ENCODE data around the gene CELF2.
A peak's percentile ranks its signal among the peaks of the same experiment; 100 is the strongest.

CELF2 gene

DNA sequence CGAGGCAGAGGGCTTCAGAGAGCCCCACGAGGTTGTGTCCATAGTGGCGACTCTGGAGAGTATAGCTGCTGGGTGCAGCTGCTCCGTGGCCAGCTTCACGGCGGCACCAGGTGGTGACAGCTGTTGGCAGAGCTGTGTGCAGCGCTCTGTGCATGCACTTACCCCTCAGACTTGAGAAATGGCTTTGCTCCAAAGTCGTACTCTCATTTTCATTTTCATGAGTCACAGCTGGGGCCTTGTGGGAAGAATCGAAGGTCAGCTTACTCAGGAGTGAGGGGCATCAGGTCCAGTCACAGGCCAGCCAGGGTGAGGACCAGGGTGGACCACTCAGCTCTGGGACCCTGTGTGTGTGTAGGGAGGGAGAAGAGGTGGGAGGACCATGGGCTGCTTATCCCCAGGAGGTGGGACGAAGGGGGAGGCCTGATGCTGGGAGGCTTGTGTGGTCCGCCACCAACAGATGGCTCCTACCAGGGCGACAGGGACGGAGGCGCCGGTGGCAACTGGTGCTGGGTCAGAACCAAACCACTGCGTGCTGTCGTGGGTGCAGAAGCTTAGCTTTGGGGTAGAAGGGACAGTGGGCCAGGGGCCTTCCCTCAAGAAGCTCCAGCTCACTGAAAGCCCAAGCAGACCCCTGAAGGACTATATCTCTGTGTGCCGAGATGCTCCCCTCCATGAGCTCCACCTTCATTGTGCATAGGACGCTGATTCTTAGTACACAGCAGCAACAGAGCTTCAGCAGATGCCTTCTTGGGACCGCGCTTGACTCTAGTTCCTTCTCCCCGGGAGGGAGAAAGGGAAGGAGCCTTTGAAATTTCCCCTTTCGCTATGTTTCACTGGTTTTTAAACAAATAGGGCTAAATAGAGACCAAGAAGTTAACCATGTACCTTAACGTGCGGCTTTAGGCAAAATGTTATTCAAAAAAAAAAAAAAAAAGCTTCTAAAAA, 225.0 kb downstream of the CELF2 start:
- Histone ChIP-seq H3K27me3 (ENCODE audit: insufficient read depth, low read length, poor library complexity) (no peaks in the 10 kb centered on the region), H3K4me1 (ENCODE audit: insufficient read depth, low read length) (peaks cover 11% of the 10 kb centered on the region; the same call in 1 of the 2 replicates), H3K79me2 (ENCODE audit: insufficient read depth, low read length) (peaks cover 79% of the 10 kb centered on the region), H3K4me2 (ENCODE audit: insufficient read depth, low read length) (no peak overlapping the region), H4K20me1 (ENCODE audit: insufficient read depth, low read length) (peaks cover 60% of the 10 kb centered on the region), H3K9ac (ENCODE audit: low read depth, low read length) (no peak overlapping the region), H3K9me3 (ENCODE audit: insufficient read depth, low read length, severe bottlenecking) (no peaks in the 10 kb centered on the region), H3K27ac (ENCODE audit: low read length) (peak overlapping the region; percentile 50), H3K36me3 (ENCODE audit: insufficient read depth, low read length) (peaks cover 11% of the 10 kb centered on the region), H3K4me3 (ENCODE audit: low read depth in 1 of 2, low read length in 2 of 2) (no peak overlapping the region), H2AFZ (ENCODE audit: low read depth, low read length) (no peak overlapping the region)
- TF ChIP-seq, protein P1, sequence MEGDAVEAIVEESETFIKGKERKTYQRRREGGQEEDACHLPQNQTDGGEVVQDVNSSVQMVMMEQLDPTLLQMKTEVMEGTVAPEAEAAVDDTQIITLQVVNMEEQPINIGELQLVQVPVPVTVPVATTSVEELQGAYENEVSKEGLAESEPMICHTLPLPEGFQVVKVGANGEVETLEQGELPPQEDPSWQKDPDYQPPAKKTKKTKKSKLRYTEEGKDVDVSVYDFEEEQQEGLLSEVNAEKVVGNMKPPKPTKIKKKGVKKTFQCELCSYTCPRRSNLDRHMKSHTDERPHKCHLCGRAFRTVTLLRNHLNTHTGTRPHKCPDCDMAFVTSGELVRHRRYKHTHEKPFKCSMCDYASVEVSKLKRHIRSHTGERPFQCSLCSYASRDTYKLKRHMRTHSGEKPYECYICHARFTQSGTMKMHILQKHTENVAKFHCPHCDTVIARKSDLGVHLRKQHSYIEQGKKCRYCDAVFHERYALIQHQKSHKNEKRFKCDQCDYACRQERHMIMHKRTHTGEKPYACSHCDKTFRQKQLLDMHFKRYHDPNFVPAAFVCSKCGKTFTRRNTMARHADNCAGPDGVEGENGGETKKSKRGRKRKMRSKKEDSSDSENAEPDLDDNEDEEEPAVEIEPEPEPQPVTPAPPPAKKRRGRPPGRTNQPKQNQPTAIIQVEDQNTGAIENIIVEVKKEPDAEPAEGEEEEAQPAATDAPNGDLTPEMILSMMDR (IDR thresholded peaks at IDR 0.05; ENCODE audit: borderline replicate concordance, extremely low read depth, low read length, poor library complexity, severe bottlenecking), result peak; percentile 22
- no peak for TF ChIP-seq EZH2 (IDR thresholded peaks at IDR 0.05; ENCODE audit: borderline replicate concordance, low read depth, low read length, severe bottlenecking)
- ATAC-seq (ENCODE audit: insufficient read depth, low read depth), result peak; percentile 79
- DNase-seq, result peak; percentile 37

DNA sequence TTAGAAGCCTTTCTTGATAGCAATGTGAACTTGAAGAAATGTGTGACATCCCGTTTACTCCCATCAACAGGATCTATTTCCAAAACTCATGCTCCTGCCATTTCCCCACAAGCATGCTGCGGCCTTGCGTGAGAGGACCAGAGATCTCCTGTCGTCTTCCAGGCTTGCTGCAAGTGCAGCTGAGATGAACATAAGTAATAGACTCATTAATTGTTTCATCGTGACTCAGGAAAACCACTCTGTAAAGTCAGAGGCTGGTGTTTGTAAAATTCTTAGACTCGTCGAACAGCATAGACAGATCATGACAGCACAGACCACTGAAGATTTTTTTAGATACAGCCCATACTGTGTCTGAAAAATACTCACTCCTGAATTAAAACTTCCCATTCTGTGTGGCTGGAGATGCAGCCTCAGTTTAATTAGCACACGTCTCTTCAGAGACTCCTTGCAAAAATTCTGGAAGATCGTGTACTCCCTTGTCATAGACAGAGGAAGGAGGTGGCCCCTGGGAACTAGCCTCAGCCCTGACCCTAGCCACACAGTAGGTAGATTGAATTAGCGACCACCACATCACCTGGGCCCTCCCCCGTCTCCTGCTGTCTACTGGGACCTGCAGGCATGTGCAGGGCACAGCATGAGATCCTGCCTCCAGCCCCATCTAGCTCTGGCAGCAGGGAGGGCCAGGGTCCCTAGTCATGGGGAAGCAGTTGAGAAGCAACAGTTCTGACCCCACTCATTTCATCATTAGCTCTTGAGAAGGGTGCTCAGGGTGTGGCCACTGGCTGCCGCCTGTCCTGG, 226.0 kb downstream of the CELF2 start:
- Histone ChIP-seq H3K27ac (ENCODE audit: low read length) (no peak overlapping the region), H3K9ac (ENCODE audit: low read depth, low read length) (no peak overlapping the region), H3K27me3 (ENCODE audit: insufficient read depth, low read length, poor library complexity) (no peaks in the 10 kb centered on the region), H3K4me2 (ENCODE audit: insufficient read depth, low read length) (no peak overlapping the region), H3K4me3 (ENCODE audit: low read depth in 1 of 2, low read length in 2 of 2) (no peak overlapping the region), H2AFZ (ENCODE audit: low read depth, low read length) (no peak overlapping the region), H3K9me3 (ENCODE audit: insufficient read depth, low read length, severe bottlenecking) (no peaks in the 10 kb centered on the region), H3K79me2 (ENCODE audit: insufficient read depth, low read length) (peaks cover 79% of the 10 kb centered on the region), H4K20me1 (ENCODE audit: insufficient read depth, low read length) (peaks cover 60% of the 10 kb centered on the region), H3K4me1 (ENCODE audit: insufficient read depth, low read length) (peaks cover 11% of the 10 kb centered on the region; the same call in 1 of the 2 replicates), H3K36me3 (ENCODE audit: insufficient read depth, low read length) (peaks cover 12% of the 10 kb centered on the region)
- TF ChIP-seq EZH2 (IDR thresholded peaks at IDR 0.05; ENCODE audit: borderline replicate concordance, low read depth, low read length, severe bottlenecking), result no peak
- TF ChIP-seq, protein P1 (IDR thresholded peaks at IDR 0.05; ENCODE audit: borderline replicate concordance, extremely low read depth, low read length, poor library complexity, severe bottlenecking), result no peak
- ATAC-seq (ENCODE audit: insufficient read depth, low read depth) (no peak), DNase-seq (no peak)

DNA sequence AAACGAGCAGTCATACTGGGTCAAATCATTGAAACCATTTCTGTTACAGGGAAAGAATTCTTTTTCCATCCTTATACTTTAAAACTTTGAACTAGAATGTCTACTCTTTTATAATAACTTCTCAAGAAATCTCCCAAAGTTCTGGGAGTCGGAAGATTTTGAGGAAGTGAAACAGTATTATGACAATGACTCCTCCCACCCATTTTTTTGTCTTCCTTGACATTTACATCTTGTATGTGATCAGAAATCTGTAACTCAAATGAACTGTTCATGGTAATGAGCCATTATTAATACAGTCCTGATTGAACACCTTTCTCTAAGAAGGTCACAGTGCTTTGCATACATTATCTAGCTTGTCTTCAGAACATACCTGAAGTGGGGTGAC, 227.4 kb downstream of the CELF2 start:
- peaks cover 60% of the 10 kb centered on the region for H4K20me1 ChIP-seq (ENCODE audit: insufficient read depth, low read length)
- H3K4me1 ChIP-seq (ENCODE audit: insufficient read depth, low read length), result peaks cover 11% of the 10 kb centered on the region; the same call in 1 of the 2 replicates

More for the DNA sequence above, 227.4 kb downstream of the CELF2 start:
- Histone ChIP-seq H3K27me3 (ENCODE audit: insufficient read depth, low read length, poor library complexity) (no peaks in the 10 kb centered on the region), H3K4me2 (ENCODE audit: insufficient read depth, low read length) (no peak overlapping the region), H3K27ac (ENCODE audit: low read length) (peak overlapping the region; percentile 35; the same call in 1 of the 2 replicates), H3K9ac (ENCODE audit: low read depth, low read length) (no peak overlapping the region), H2AFZ (ENCODE audit: low read depth, low read length) (no peak overlapping the region), H3K79me2 (ENCODE audit: insufficient read depth, low read length) (peaks cover 71% of the 10 kb centered on the region), H3K9me3 (ENCODE audit: insufficient read depth, low read length, severe bottlenecking) (no peaks in the 10 kb centered on the region), H3K36me3 (ENCODE audit: insufficient read depth, low read length) (peaks cover 26% of the 10 kb centered on the region), H3K4me3 (ENCODE audit: low read depth in 1 of 2, low read length in 2 of 2) (no peak overlapping the region)
- ATAC-seq (ENCODE audit: insufficient read depth, low read depth), result no peak
- TF ChIP-seq, protein P1 (IDR thresholded peaks at IDR 0.05; ENCODE audit: borderline replicate concordance, extremely low read depth, low read length, poor library complexity, severe bottlenecking), result no peak
- no peak for TF ChIP-seq EZH2 (IDR thresholded peaks at IDR 0.05; ENCODE audit: borderline replicate concordance, low read depth, low read length, severe bottlenecking)
- DNase-seq, result no peak

All from DND-41 (cell line).